Fibroblast of lung (primary cell): ENCODE data around the gene EPS8L1.
"Not testable (repeated sequence)": the region's sequence is repeated elsewhere in the genome, so short reads cannot be mapped to it uniquely, and the experiment has no call there.

Source experiments
- CTCF ChIP-seq, 2 donors: IDR thresholded peaks in 1 of 2; conservative IDR thresholded peaks in 1 of 2; 1 replicate in 1 of 2; 2 replicates in 1 of 2; pipeline ENCODE4 v1.5.1; 2011 to 2012; ENCODE audit warnings: low read length in 2 of 2, control low read depth in 1 of 2, inconsistent platforms in 1 of 2, low read depth in 1 of 2, mild to moderate bottlenecking in 1 of 2
- EZH2 ChIP-seq: IDR thresholded peaks from 2 replicates; pipeline ENCODE4 v1.5.1; 2012; ENCODE audit warnings: low read length, control low read depth, mild to moderate bottlenecking; ENCODE audit errors: missing control alignments

- TF ChIP-seq CTCF (conservative IDR thresholded peaks at IDR 0.05 in 1 of 2, IDR thresholded peaks at IDR 0.05 in 1 of 2; ENCODE audit: low read depth in 1 of 2, low read length in 2 of 2); EZH2: not testable (repeated sequence)
Measured at GRCh38 chr19:55040654-55041053, 35.0 kb upstream of the EPS8L1 start.
